IMR-90 (cell line): ENCODE results near the gene SERPINB8.
"Not testable (repeated sequence)": the region's sequence is repeated elsewhere in the genome, so short reads cannot be mapped to it uniquely, and the experiment has no call there.

Experiments used
- CEBPB ChIP-seq: IDR thresholded peaks from 2 replicates; pipeline ENCODE4 v1.6.1; 2012; ENCODE audit warnings: low read depth, low read length, improper control_type of control experiment
- FOS ChIP-seq: fragments of 150-350 bp; IDR thresholded peaks from 2 replicates; pipeline ENCODE4 v1.6.1; 2016; ENCODE audit warnings: low read depth, low read length
- MXI1 ChIP-seq: IDR thresholded peaks from 2 replicates; pipeline ENCODE4 v1.6.1; 2012; ENCODE audit warnings: low read depth, mild to moderate bottlenecking, low read length, moderate library complexity, borderline replicate concordance
- POLR2A ChIP-seq: IDR thresholded peaks from 2 replicates; pipeline ENCODE4 v1.6.1; 2012; ENCODE audit warnings: mild to moderate bottlenecking, low read depth, low read length
- SMC3 ChIP-seq: fragments of 150-350 bp; IDR thresholded peaks from 2 replicates; pipeline ENCODE4 v1.6.1; 2016; ENCODE audit warnings: low read depth, mild to moderate bottlenecking, antibody characterized with exemption, low read length, moderate library complexity
- TF ChIP-seq, protein P1 (sequence below): conservative IDR thresholded peaks from 2 replicates; pipeline ENCODE4 v1.5.1; 2012; ENCODE audit warnings: mild to moderate bottlenecking, low read depth, low read length, improper control_type of control experiment
- TF ChIP-seq, protein P2 (sequence below): fragments of 150-350 bp; IDR thresholded peaks from 2 replicates; pipeline ENCODE4 v1.6.1; 2017; ENCODE audit warnings: mild to moderate bottlenecking, antibody characterized with exemption, low read length, low read depth

DNA sequence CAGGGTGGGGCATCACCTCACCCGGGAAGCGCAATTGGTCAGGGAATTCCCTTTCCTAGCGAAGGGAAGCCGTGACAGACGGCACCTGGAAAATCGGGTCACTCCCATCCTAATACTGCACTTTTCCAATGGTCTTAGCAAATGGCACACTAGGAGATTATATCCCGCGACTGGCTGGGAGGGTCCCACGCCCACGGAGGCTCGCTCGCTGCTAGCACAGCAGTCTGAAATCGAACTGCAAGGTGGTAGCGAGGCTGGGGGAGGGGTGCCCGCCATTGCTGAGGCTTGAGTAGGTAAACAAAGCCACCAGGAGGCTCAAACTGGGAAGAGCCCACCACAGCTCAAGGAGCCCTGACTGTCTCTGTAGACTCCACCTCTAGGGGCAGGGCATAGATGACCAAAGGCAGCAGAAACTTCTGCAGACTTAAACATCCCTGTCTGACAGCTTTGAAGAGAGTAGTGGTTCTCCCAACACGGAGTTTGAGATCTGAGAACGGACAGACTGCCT is 29.3 kb upstream of the SERPINB8 start:
- TF ChIP-seq, protein P1, sequence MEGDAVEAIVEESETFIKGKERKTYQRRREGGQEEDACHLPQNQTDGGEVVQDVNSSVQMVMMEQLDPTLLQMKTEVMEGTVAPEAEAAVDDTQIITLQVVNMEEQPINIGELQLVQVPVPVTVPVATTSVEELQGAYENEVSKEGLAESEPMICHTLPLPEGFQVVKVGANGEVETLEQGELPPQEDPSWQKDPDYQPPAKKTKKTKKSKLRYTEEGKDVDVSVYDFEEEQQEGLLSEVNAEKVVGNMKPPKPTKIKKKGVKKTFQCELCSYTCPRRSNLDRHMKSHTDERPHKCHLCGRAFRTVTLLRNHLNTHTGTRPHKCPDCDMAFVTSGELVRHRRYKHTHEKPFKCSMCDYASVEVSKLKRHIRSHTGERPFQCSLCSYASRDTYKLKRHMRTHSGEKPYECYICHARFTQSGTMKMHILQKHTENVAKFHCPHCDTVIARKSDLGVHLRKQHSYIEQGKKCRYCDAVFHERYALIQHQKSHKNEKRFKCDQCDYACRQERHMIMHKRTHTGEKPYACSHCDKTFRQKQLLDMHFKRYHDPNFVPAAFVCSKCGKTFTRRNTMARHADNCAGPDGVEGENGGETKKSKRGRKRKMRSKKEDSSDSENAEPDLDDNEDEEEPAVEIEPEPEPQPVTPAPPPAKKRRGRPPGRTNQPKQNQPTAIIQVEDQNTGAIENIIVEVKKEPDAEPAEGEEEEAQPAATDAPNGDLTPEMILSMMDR, result not testable (repeated sequence)
- TF ChIP-seq FOS, POLR2A, SMC3, CEBPB, MXI1: not testable (repeated sequence)
- TF ChIP-seq, protein P2, sequence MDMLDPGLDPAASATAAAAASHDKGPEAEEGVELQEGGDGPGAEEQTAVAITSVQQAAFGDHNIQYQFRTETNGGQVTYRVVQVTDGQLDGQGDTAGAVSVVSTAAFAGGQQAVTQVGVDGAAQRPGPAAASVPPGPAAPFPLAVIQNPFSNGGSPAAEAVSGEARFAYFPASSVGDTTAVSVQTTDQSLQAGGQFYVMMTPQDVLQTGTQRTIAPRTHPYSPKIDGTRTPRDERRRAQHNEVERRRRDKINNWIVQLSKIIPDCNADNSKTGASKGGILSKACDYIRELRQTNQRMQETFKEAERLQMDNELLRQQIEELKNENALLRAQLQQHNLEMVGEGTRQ, result not testable (repeated sequence)
